B cell (primary cell): ENCODE measurements around the gene OPHN1. TPM values are rescaled to one million over a fixed set of nuclear protein-coding genes. Genes with fewer than 3 reads are reported as not detected.

ENCODE experiments used
- ATAC-seq: fragments of 200-7000 bp; cut with Tn5 transposase; one replicate; pipeline ENCODE4 v1.10.0; 2021; ENCODE audit warnings: low read depth, mild to moderate bottlenecking, moderate number of reproducible peaks, moderate library complexity
- CTCF ChIA-PET: fragments of 350-600 bp; sonication (Branson Sonifier 250); formaldehyde crosslinking; loops from one replicate; lab custom pipeline; 2021; ENCODE audit warnings: antibody characterized with exemption, inconsistent platforms; lab: Charles Lee
- POLR2A ChIA-PET: fragments of 350-600 bp; sonication (Branson Sonifier 250); formaldehyde crosslinking; loops from one replicate; lab custom pipeline; 2021; ENCODE audit warnings: antibody characterized with exemption; lab: Charles Lee
- DNase-seq: peaks from one replicate; pipeline ENCODE4 v3.0.0; 2013
- H2AFZ ChIP-seq: 2 replicates; pipeline ENCODE4 v1.6.1; 2012; ENCODE audit warnings: mild to moderate bottlenecking, low read depth, low read length; ENCODE audit not compliant: insufficient read depth, poor library complexity, severe bottlenecking
- H3K27ac ChIP-seq, 2 donors: 1 replicate in 1 of 2; 2 replicates in 1 of 2; pipeline ENCODE4 v1.5.1; 2012 to 2013; ENCODE audit warnings: low read length in 2 of 2, mild to moderate bottlenecking in 2 of 2, moderate library complexity in 1 of 2
- H3K27me3 ChIP-seq, 4 experiments: fragments of 200-600 bp in 1 of 4; sonication (generic) in 1 of 4; replicated peaks in 1 of 4; 1 replicate in 2 of 4; 2 replicates in 2 of 4; pipeline versions ENCODE4 v1.6.1 to v1.7.0; 2013 to 2016; ENCODE audit warnings: low read length in 3 of 4, mild to moderate bottlenecking in 2 of 4, mixed read lengths in 1 of 4, moderate library complexity in 1 of 4; ENCODE audit not compliant: insufficient read depth in 4 of 4, control insufficient read depth in 3 of 4; ENCODE audit errors: control extremely low read depth in 1 of 4
- H3K36me3 ChIP-seq, 2 experiments: replicated peaks in 1 of 2; 1 replicate in 1 of 2; 2 replicates in 1 of 2; pipeline versions ENCODE4 v1.6.1 to v1.7.1; 2013; ENCODE audit warnings: low read length in 1 of 2; ENCODE audit not compliant: insufficient read depth in 2 of 2, control insufficient read depth in 1 of 2; ENCODE audit errors: control extremely low read depth in 1 of 2, extremely low read depth in 1 of 2
- H3K4me1 ChIP-seq, 2 donors: fragments of 200-600 bp in 1 of 2; sonication (generic) in 1 of 2; 1 replicate in 1 of 2; 2 replicates in 1 of 2; pipeline versions ENCODE4 v1.5.1 to v1.6.1; 2013 to 2017; ENCODE audit warnings: low read length in 2 of 2; ENCODE audit not compliant: control insufficient read depth in 2 of 2, insufficient read depth in 2 of 2
- H3K4me2 ChIP-seq: replicated peaks from 2 replicates; pipeline ENCODE3; 2012; ENCODE audit warnings: mild to moderate bottlenecking, low read depth, low read length; ENCODE audit not compliant: poor library complexity, severe bottlenecking
- H3K4me3 ChIP-seq, 5 experiments: fragments of 200-600 bp in 1 of 5; sonication (generic) in 1 of 5; 1 replicate in 3 of 5; 2 replicates in 2 of 5; pipeline versions ENCODE4 v1.5.1 to v1.7.0; 2011 to 2016; ENCODE audit warnings: low read length in 4 of 5, mild to moderate bottlenecking in 4 of 5, low read depth in 2 of 5, control low read depth in 1 of 5, moderate library complexity in 1 of 5; ENCODE audit not compliant: insufficient read depth in 1 of 5; ENCODE audit errors: control extremely low read depth in 1 of 5, extremely low read depth in 1 of 5
- H3K79me2 ChIP-seq: fragments of 200-600 bp; sonication (generic); one replicate; pipeline ENCODE4 v1.6.0; 2016; ENCODE audit warnings: low read length; ENCODE audit not compliant: control insufficient read depth, insufficient read depth
- H3K9ac ChIP-seq: fragments of 200-600 bp; sonication (generic); 2 replicates; pipeline ENCODE4 v1.6.1; 2017; ENCODE audit warnings: mild to moderate bottlenecking, low read length, moderate library complexity
- H3K9me3 ChIP-seq, 3 donors: one replicate each; pipeline versions ENCODE4 v1.6.1 to v1.7.1; 2013; ENCODE audit warnings: low read length in 2 of 3; ENCODE audit not compliant: control insufficient read depth in 2 of 3, insufficient read depth in 1 of 3; ENCODE audit errors: control extremely low read depth in 1 of 3
- H4K20me1 ChIP-seq: 2 replicates; pipeline ENCODE4 v1.6.0; 2012; ENCODE audit warnings: mild to moderate bottlenecking, low read length; ENCODE audit not compliant: insufficient read depth, control insufficient read depth, poor library complexity, severe bottlenecking
- H3K27ac Mint-ChIP-seq: one replicate; pipeline ENCODE4 v1.8.0; 2021; ENCODE audit warnings: mixed read lengths
- H3K27me3 Mint-ChIP-seq: one replicate; pipeline ENCODE4 v1.8.0; 2021; ENCODE audit warnings: mixed read lengths
- H3K4me1 Mint-ChIP-seq: one replicate; pipeline ENCODE4 v1.8.0; 2021; ENCODE audit warnings: mixed read lengths
- H3K4me3 Mint-ChIP-seq: one replicate; pipeline ENCODE4 v1.8.0; 2021; ENCODE audit warnings: mixed read lengths
- H3K9me3 Mint-ChIP-seq: one replicate; pipeline ENCODE4 v1.8.0; 2022; ENCODE audit warnings: mixed read lengths; ENCODE audit not compliant: insufficient read depth
- EZH2 ChIP-seq: IDR thresholded peaks from 2 replicates; pipeline ENCODE4 v1.6.1; 2012; ENCODE audit warnings: borderline replicate concordance, low read depth, mild to moderate bottlenecking, moderate library complexity, low read length; ENCODE audit not compliant: insufficient read depth, poor library complexity, severe bottlenecking
- WGBS: methylation state at CpG from one replicate; pipeline ENCODE4 v1.1.5; 2013; ENCODE audit warnings: missing lambda C conversion rate; ENCODE audit not compliant: insufficient coverage; 5-methylcytosine and 5-hydroxymethylcytosine counted together
- intact Hi-C: fragments of 100-400 bp; cut with micrococcal nuclease; formaldehyde crosslinking; loops from one replicate; pipeline ENCODE4 v1.10.0; 2022
- polyA plus RNA-seq: library from polyadenylated mRNA; depleted of rRNA; stranded (reverse); fragments of >200 nt; gene quantifications from 2 replicates; pipeline ENCODE4 v1.2.3, GENCODE V29; 2012
- total RNA-seq, 2 donors: library from RNA; stranded (reverse); fragments of 120-200 nt in 1 of 2; gene quantifications; 1 replicate in 1 of 2; 2 replicates in 1 of 2; pipeline versions ENCODE4 v1.2.3 to v1.2.4, GENCODE V29; 2013 to 2022
- TF ChIP-seq, protein P1 (sequence below): fragments of 200-600 bp; IDR thresholded peaks from one replicate; pipeline ENCODE4 v1.8.0; 2022; ENCODE audit warnings: antibody characterized with exemption, mild to moderate bottlenecking

OPHN1 gene
- total and polyA plus RNA-seq, 2 donors (not counting 1 experiment from before 2014, with no cell fraction given): 0.03 to 0.17 TPM

DNA sequence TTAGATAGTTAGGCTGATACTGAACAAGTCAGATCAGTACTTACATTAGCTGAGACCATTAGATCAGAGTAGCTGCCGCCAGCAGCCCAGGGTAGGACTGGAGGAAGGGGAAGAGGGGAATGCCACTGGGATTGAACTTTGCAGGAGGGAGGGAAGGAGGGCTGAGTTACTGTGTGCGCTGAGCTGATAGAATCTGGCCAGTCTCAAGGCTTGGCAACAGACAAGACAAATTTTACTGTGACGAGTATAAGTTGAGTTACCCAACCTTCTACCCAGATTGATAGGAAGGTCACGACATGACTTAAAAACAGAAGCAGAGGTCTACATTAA is 372.1 kb downstream of the OPHN1 start:
- no peak for ATAC-seq
- no peak overlapping the region for H2AFZ ChIP-seq
- intact Hi-C loops: no loop called here
- ChIA-PET POLR2A (no interaction called here), CTCF (no interaction called here)
- H3K79me2 ChIP-seq: no peaks in the 10 kb centered on the region
- Mint-ChIP-seq H3K27me3 (no peaks in the 10 kb centered on the region), H3K9me3 (no peaks in the 10 kb centered on the region), H3K27ac (no peak overlapping the region), H3K4me1 (no peaks in the 10 kb centered on the region), H3K4me3 (no peak overlapping the region)
- H3K4me1 ChIP-seq: no peaks in the 10 kb centered on the region
- no peak overlapping the region for H3K4me2 ChIP-seq
- no peak overlapping the region for H3K9ac ChIP-seq
- TF ChIP-seq, protein P1, sequence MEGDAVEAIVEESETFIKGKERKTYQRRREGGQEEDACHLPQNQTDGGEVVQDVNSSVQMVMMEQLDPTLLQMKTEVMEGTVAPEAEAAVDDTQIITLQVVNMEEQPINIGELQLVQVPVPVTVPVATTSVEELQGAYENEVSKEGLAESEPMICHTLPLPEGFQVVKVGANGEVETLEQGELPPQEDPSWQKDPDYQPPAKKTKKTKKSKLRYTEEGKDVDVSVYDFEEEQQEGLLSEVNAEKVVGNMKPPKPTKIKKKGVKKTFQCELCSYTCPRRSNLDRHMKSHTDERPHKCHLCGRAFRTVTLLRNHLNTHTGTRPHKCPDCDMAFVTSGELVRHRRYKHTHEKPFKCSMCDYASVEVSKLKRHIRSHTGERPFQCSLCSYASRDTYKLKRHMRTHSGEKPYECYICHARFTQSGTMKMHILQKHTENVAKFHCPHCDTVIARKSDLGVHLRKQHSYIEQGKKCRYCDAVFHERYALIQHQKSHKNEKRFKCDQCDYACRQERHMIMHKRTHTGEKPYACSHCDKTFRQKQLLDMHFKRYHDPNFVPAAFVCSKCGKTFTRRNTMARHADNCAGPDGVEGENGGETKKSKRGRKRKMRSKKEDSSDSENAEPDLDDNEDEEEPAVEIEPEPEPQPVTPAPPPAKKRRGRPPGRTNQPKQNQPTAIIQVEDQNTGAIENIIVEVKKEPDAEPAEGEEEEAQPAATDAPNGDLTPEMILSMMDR: no peak
- TF ChIP-seq EZH2: no peak
- DNase-seq: no peak
- no peak overlapping the region for H3K4me3 ChIP-seq
- no peaks in the 10 kb centered on the region for H3K27me3 ChIP-seq
- no peaks in the 10 kb centered on the region for H4K20me1 ChIP-seq
- no peaks in the 10 kb centered on the region for H3K36me3 ChIP-seq
- no peaks in the 10 kb centered on the region for H3K9me3 ChIP-seq
- H3K27ac ChIP-seq: no peak overlapping the region
- WGBS: 64% methylated on average over 1 of the region's 4 CpGs

DNA sequence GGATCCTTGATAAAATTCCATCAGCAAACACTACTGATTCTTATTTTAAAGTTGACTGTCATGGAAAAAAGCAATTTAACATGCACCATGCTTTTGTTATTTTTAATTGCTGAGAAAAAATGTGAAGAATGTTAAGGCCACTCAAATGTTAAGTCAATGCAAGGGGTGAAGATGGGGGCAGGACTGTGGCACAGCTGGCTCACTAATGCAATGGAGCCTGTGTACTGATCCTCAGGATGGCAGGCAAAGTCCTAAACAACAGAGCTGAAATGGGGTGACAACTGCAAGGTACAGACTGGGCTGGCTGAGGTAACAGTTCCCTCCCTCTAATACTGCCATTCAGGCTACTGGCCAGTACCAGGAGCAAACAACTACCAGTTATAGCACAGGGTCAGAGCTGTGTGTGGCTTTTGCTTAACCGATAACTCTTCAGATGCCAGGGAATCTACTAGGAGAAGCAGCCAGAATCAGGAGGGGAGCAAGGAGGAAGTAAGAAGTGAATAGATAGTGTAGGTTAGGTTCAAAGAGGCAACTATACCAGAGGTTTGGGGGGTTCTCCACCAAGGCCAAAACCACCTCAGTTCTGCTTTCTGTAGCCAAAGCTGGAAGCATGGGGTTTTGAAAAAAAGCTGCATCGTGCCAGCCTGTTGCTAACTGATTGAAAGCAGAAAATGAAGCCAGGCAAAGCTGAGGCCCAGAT is 372.6 kb downstream of the OPHN1 start:
- POLR2A ChIA-PET: no interaction called here
- H3K36me3 ChIP-seq: no peaks in the 10 kb centered on the region
- no peak overlapping the region for H3K9ac ChIP-seq

More for the DNA sequence above, 372.6 kb downstream of the OPHN1 start:
- Histone ChIP-seq H3K4me2 (no peak overlapping the region), H3K27me3 (no peaks in the 10 kb centered on the region), H2AFZ (no peak overlapping the region), H3K4me1 (no peaks in the 10 kb centered on the region), H3K9me3 (no peaks in the 10 kb centered on the region), H3K4me3 (no peak overlapping the region), H3K27ac (no peak overlapping the region), H3K79me2 (no peaks in the 10 kb centered on the region), H4K20me1 (no peaks in the 10 kb centered on the region)
- Mint-ChIP-seq H3K9me3 (no peaks in the 10 kb centered on the region), H3K4me3 (no peak overlapping the region), H3K4me1 (no peaks in the 10 kb centered on the region), H3K27ac (no peak overlapping the region), H3K27me3 (no peaks in the 10 kb centered on the region)
- no peak for DNase-seq
- no CpG with 5 or more reads among the region's 2 CpGs for WGBS
- no peak for ATAC-seq
- CTCF ChIA-PET: no interaction called here
- intact Hi-C loops: no loop called here
- no peak for TF ChIP-seq EZH2
- TF ChIP-seq, protein P1: no peak
